Measurements from ENCODE around the gene PCDHA7. TPM values are rescaled to one million over a fixed set of nuclear protein-coding genes. Genes with fewer than 3 reads are reported as not detected.
"Not testable (repeated sequence)": the region's sequence is repeated elsewhere in the genome, so short reads cannot be mapped to it uniquely, and the experiment has no call there.

The PCDHA7 gene
- total RNA-seq, 3 donors from 2014 or later = 1.3 TPM

- Histone ChIP-seq H3K27me3 (no peaks in the 10 kb centered on the region), H3K4me3 (peak overlapping the region in 2 of 3 donors; percentile 27 to 42), H3K9me3 (peaks cover 25 to 56% of the 10 kb centered on the region in 2 donors), H3K27ac (no peak overlapping the region), H3K4me1 (no peaks in the 10 kb centered on the region), H3K36me3 (no peaks in the 10 kb centered on the region)
- intact Hi-C loops (cut with DNase I; ENCODE audit: low total_unique reads) = no loop called here
- no peak for DNase-seq (ENCODE audit: low spot score in 2 of 2)
- TF ChIP-seq, protein P1, sequence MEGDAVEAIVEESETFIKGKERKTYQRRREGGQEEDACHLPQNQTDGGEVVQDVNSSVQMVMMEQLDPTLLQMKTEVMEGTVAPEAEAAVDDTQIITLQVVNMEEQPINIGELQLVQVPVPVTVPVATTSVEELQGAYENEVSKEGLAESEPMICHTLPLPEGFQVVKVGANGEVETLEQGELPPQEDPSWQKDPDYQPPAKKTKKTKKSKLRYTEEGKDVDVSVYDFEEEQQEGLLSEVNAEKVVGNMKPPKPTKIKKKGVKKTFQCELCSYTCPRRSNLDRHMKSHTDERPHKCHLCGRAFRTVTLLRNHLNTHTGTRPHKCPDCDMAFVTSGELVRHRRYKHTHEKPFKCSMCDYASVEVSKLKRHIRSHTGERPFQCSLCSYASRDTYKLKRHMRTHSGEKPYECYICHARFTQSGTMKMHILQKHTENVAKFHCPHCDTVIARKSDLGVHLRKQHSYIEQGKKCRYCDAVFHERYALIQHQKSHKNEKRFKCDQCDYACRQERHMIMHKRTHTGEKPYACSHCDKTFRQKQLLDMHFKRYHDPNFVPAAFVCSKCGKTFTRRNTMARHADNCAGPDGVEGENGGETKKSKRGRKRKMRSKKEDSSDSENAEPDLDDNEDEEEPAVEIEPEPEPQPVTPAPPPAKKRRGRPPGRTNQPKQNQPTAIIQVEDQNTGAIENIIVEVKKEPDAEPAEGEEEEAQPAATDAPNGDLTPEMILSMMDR (IDR thresholded peaks at IDR 0.05) = no peak
- TF ChIP-seq POLR2AphosphoS5 (IDR thresholded peaks at IDR 0.05) (no peak), POLR2A (IDR thresholded peaks at IDR 0.05) (no peak)
Measured at GRCh38 chr5:140869555-140869886, 35.5 kb downstream of the PCDHA7 start.

GRCh38 chr5:140870221-140871201 lies 36.4 kb downstream of the PCDHA7 start:
- intact Hi-C loops (cut with DNase I; ENCODE audit: low total_unique reads) = no loop called here
- TF ChIP-seq POLR2AphosphoS5 (IDR thresholded peaks at IDR 0.05) (no peak), POLR2A (IDR thresholded peaks at IDR 0.05) (no peak)
- TF ChIP-seq, protein P1 (IDR thresholded peaks at IDR 0.05) = no peak
- no peak overlapping the region for H3K27ac ChIP-seq
- H3K9me3 ChIP-seq = peaks cover 29 to 52% of the 10 kb centered on the region in 2 donors
- no peaks in the 10 kb centered on the region for H3K27me3 ChIP-seq
- no peaks in the 10 kb centered on the region for H3K4me1 ChIP-seq
- no peak overlapping the region for H3K4me3 ChIP-seq
- DNase-seq (ENCODE audit: low spot score in 2 of 2) = no peak
- no peaks in the 10 kb centered on the region for H3K36me3 ChIP-seq

DNA sequence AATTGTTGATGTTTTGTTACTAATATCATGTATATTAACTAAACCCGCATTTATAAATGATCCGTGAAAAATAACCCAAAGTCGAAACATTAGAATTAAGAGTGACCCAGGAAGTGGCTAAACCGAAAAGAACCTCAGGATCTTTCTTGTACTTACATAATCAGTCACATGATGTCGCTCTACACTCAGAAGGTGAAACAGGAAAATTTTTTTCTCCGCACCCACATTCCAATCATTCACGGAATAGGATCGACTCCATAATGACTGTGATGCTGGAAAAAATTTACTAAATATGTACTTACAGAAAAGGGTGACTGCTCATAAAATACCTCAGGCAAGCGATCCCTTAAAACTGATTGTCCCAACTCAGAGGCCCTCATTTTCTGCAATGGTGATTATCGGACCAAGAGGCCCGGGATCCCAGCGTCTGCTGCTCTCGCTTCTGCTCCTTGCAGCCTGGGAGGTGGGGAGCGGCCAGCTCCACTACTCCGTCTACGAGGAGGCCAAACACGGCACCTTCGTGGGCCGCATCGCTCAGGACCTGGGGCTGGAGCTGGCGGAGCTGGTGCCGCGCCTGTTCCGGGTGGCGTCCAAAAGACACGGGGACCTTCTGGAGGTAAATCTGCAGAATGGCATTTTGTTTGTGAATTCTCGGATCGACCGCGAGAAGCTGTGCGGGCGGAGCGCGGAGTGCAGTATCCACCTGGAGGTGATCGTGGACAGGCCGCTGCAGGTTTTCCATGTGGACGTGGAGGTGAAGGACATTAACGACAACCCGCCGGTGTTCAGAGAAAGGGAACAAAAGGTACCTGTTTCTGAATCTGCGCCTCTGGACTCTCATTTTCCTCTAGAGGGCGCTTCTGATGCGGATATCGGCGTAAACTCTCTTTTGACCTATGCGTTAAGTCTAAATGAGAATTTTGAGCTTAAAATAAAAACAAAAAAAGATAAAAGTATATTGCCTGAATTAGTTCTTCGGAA lies 41.3 kb downstream of the PCDHA7 start, which contains the start of gene PCDHA12:
Gene PCDHA12, plus strand, starts transcription at position 224 of the 981 bp plus-strand sequence. Its CDS starts 165 bp downstream, at position 389.
- H3K36me3 ChIP-seq = no peaks in the 10 kb centered on the region
- DNase-seq (ENCODE audit: low spot score in 2 of 2) = no peak
- peak within 1 kb of the TSS in 2 of 3 donors; percentile 32 to 46 for H3K4me3 ChIP-seq
- no peak within 1 kb of the TSS for H3K27ac ChIP-seq
- H3K27me3 ChIP-seq = no peaks in the 10 kb centered on the region
- TF ChIP-seq POLR2A (IDR thresholded peaks at IDR 0.05) = no peak
- TF ChIP-seq, protein P1 (IDR thresholded peaks at IDR 0.05) = peak in 1 of 3 donors; percentile 12
- intact Hi-C loops (cut with DNase I; ENCODE audit: low total_unique reads) = no loop called here
- no peaks in the 10 kb centered on the region for H3K4me1 ChIP-seq
- peaks cover 31 to 61% of the 10 kb centered on the region in 2 donors for H3K9me3 ChIP-seq

GRCh38 chr5:140876541-140877261 lies 42.6 kb downstream of the PCDHA7 start:
- H3K4me1 ChIP-seq; H3K36me3 ChIP-seq; intact Hi-C loops (cut with DNase I; ENCODE audit: low total_unique reads); DNase-seq (ENCODE audit: low spot score in 2 of 2); H3K27me3 ChIP-seq; H3K4me3 ChIP-seq; H3K27ac ChIP-seq: not testable (repeated sequence)
- peaks cover 22 to 49% of the 10 kb centered on the region in 2 donors for H3K9me3 ChIP-seq

GRCh38 chr5:140877262-140877581 lies 43.2 kb downstream of the PCDHA7 start:
- no peaks in the 10 kb centered on the region for H3K27me3 ChIP-seq
- H3K9me3 ChIP-seq = peaks cover 25 to 49% of the 10 kb centered on the region in 2 donors
- TF ChIP-seq, protein P1 (IDR thresholded peaks at IDR 0.05) = no peak
- no peak for TF ChIP-seq POLR2AphosphoS5 (IDR thresholded peaks at IDR 0.05)
- TF ChIP-seq POLR2A (IDR thresholded peaks at IDR 0.05) = no peak
- H3K27ac ChIP-seq = no peak overlapping the region
- H3K4me3 ChIP-seq = no peak overlapping the region
- no peaks in the 10 kb centered on the region for H3K4me1 ChIP-seq
- H3K36me3 ChIP-seq = no peaks in the 10 kb centered on the region
- DNase-seq (ENCODE audit: low spot score in 2 of 2) = no peak
- intact Hi-C loops (cut with DNase I; ENCODE audit: low total_unique reads) = no loop called here
